HG02981 (cell line): ENCODE data around the gene ZNF804B.
"Not testable (repeated sequence)": the region's sequence is repeated elsewhere in the genome, so short reads cannot be mapped to it uniquely, and the experiment has no call there.

Experiments used
- ATAC-seq: cut with Tn5 transposase; IDR thresholded peaks from one replicate; pipeline ENCODE4 v1.9.1; 2021; ENCODE audit warnings: mild to moderate bottlenecking, moderate library complexity; ENCODE audit not compliant: unreplicated experiment

The ZNF804B gene

GRCh38 chr7:89073776-89074175, 314.3 kb downstream of the ZNF804B start:
- ATAC-seq, result no peak

GRCh38 chr7:89077992-89078391, 318.5 kb downstream of the ZNF804B start:
- no peak for ATAC-seq

GRCh38 chr7:89085580-89085979, 326.1 kb downstream of the ZNF804B start:
- no peak for ATAC-seq

- no peak for ATAC-seq
Observed at GRCh38 chr7:89091550-89091949, 332.1 kb downstream of the ZNF804B start.

GRCh38 chr7:89094269-89094668, 334.8 kb downstream of the ZNF804B start:
- ATAC-seq, result no peak

- ATAC-seq, result no peak
Observed at GRCh38 chr7:89103564-89103963, 344.1 kb downstream of the ZNF804B start.

- no peak for ATAC-seq
Observed at GRCh38 chr7:89104748-89105685, 345.5 kb downstream of the ZNF804B start.

GRCh38 chr7:89123871-89124270, 364.4 kb downstream of the ZNF804B start:
- no peak for ATAC-seq

- no peak for ATAC-seq
Observed at GRCh38 chr7:89129600-89130375, 370.3 kb downstream of the ZNF804B start.

- ATAC-seq, result no peak
Observed at GRCh38 chr7:89133357-89133756, 373.9 kb downstream of the ZNF804B start.

GRCh38 chr7:89133819-89134218, 374.3 kb downstream of the ZNF804B start:
- ATAC-seq, result no peak

- no peak for ATAC-seq
Observed at GRCh38 chr7:89145801-89146200, 386.3 kb downstream of the ZNF804B start.

- ATAC-seq, result no peak
Observed at GRCh38 chr7:89160107-89160506, 400.6 kb downstream of the ZNF804B start.

GRCh38 chr7:89165421-89165820, 405.9 kb downstream of the ZNF804B start:
- no peak for ATAC-seq

GRCh38 chr7:89170628-89171027, 411.1 kb downstream of the ZNF804B start:
- ATAC-seq, result no peak

- ATAC-seq, result no peak
Observed at GRCh38 chr7:89182116-89182515, 422.6 kb downstream of the ZNF804B start.

- ATAC-seq, result no peak
Observed at GRCh38 chr7:89183712-89184111, 424.2 kb downstream of the ZNF804B start.

GRCh38 chr7:89200758-89201157, 441.3 kb downstream of the ZNF804B start:
- ATAC-seq, result no peak

GRCh38 chr7:89223900-89224395, 464.4 kb downstream of the ZNF804B start:
- ATAC-seq, result no peak

- not testable (repeated sequence) for ATAC-seq
Observed at GRCh38 chr7:89228688-89229171, 469.2 kb downstream of the ZNF804B start.

- no peak for ATAC-seq
Observed at GRCh38 chr7:89238156-89238555, 478.7 kb downstream of the ZNF804B start.
